Stimulated activated CD4-positive, alpha-beta T cell treated with anti-CD3 and anti-CD28 coated beads, TNF-alpha, amount 100 ng/mL, for 4 hours (primary cell): ENCODE measurements around the gene IQGAP1.

ENCODE experiments used
- DNase-seq, 3 experiments: peaks; one replicate each; pipeline ENCODE4 v3.0.0-alpha.2; 2020; ENCODE audit warnings: low read depth in 3 of 3

IQGAP1 gene

DNA sequence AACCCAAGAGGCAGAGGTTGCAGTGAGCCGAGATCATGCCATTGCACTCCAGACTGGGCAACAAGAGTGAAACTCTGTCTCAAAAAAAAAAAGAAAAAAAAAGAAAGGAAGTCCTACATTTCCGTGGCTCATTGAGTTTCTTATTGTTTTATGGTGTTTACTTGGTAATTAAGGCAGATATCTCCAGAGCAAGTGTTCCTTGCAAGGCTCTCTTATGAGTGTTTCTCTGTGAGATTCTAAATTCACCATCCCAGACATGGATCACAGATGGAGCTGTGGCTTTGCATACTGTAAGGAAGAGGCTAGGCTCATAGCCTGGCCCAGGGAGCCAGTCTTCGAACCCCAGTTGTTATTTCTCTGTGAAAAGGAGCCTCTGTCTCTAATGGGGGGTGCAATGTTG lies 53.0 kb downstream of the IQGAP1 start:
- DNase-seq: no peak

DNA sequence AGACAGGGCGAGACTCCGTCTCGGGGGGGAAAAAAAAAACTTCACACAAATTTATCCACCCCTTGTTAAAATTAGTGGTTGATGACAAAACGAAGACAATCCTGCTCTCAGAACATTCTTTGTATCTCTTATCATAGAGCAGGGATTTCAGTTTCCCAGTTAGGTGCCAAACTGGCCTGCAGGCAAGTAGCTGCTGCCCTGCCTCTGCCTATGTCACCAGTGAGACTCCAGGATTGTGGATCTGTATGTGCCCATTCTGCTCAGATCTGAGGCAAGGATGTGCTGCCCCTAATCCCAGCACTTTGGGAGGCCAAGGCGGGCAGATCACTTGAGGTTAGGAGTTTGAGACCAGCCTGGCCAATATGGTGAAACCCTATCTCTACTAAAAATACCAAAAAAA lies 54.4 kb downstream of the IQGAP1 start:
- DNase-seq: no peak

DNA sequence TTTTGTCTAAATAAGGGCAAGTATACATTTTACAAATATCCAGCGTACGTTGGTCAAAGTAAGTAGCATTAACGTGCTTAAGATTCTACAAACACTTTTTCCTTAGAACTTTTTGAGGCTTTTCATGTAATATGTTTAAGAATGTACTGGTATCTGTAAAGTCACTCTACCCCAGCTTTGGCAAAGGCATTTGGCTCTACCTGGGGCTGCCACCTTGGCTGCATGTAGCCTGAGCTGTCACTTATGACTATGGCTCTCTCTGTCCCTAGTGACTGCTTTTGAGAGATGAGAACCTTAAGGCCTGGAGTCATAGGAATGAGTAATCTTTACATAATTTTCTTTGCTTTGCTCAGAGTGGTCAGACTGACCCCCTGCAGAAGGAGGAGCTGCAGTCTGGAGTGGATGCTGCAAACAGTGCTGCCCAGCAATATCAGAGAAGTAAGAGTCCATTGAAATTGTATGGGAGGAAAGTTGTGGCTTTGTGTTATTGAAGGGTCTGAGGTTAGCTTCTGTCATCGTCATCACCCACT lies 61.2 kb downstream of the IQGAP1 start:
- DNase-seq: no peak

DNA sequence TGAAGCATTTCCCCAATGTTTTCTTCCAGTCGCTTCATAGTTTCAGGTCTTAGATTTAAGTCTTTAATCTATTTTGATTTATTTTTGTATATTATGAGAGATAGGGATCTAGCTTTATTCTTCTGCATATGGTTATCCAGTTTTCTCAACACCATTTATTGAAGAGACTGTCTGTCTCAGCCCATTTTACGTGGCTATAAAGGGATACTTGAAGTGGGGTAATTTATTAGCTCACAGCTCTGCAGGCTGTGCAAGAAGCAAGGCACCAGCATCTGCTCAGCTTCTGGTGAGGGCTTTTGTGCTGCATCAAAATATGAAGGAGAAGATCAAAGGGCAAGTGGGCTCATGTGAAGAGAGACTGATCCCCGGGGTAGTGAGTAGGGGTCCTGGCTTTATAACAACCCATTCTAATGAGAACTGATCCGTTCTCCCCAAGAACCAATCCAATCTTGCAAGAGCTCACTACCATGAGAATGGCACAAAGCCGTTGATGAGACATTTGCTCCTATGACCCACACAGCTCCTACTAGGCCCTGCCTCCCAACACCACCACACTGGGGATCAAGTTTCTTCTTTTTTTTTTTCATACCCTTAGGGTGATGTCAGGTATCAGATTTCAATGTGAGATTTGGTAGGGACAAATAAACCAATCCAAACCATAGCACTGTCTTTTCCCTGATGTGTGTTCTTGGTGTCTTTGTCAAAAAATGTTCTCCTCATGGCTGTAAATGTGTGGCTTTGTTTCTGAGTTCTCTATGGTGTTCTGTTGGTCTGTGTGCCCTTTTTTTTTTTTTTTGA lies 63.2 kb downstream of the IQGAP1 start:
- no peak for DNase-seq

- no peak for DNase-seq
Measured at GRCh38 chr15:90456236-90456635, 68.2 kb downstream of the IQGAP1 start.

DNA sequence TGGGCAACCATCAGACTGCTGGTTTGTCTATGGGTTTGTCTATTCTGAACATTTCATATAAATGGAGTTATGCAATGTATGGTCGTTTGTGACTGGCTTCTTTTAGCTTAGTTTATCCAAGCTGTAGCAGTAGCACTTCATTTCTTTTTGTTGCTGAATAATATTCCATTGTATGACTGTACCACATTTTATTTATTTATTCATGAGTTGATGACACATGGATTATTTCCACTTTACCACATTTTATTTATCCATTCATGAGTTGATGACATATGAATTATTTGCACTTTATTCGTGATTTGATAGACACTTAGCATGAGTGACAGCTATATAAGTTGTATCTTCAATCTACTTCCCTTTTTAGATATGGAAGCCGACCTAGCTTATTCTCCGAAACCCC lies 70.0 kb downstream of the IQGAP1 start:
- DNase-seq: no peak

GRCh38 chr15:90459368-90459767 lies 71.3 kb downstream of the IQGAP1 start:
- DNase-seq: no peak

- no peak for DNase-seq
Measured at GRCh38 chr15:90460142-90460824, 72.2 kb downstream of the IQGAP1 start.

DNA sequence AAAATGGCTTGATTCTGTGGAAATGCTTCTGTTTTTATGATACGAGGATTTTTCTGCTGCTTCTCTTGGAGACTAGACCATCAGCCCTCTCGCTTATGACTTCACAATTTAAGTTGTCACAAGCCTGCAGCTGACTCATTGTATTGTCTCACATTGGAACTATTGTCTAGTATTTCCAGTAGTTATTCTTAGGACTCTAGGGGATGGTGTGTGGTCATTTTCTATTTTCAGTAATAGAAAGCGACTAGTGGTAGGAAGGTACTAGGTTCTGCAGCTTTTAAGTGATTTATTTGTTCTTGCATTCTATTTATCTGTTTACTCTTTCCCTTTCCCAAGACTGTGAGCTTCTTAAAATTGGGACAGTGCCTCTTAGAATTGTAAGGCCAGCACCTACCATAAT lies 75.3 kb downstream of the IQGAP1 start:
- DNase-seq: no peak

DNA sequence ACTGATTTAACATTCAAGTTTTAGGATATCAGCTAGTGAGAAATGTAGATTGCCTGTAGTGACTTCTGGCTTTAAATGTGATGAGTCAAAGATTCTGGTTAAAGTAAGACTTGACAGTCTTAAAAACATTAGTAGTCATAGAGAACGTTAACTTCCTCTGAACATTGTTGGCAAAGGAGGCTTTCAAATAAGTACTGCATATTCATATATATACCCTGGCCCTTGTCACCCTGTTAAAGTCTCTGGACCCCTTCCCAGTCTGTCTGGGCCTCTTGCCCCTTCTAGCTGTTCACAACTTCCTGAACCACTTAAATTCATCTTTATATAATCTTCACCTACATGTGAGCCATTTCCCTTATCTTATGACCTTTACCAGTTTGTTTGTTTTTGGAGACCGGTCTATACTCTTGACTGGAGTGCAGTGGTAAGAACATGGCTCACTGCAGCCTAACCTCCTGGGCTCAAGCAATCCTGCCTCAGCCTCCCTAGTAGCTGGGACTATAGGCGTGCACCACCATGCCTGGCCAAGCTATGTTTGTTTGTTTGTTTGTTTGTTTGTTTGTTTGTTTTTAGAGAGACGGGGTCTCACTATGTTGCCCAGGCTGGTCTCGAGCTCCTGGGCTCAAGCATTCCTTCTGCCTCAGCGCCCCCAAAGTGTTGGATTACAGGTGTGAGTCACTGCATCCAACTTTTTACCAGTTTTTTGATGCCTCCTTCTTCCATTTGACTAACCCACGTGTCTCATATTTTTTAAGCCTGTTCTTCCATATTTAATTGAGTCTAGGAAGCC lies 77.3 kb downstream of the IQGAP1 start:
- DNase-seq: no peak

- DNase-seq: no peak
Measured at GRCh38 chr15:90465930-90466567, 78.0 kb downstream of the IQGAP1 start.

GRCh38 chr15:90469723-90470122 lies 81.7 kb downstream of the IQGAP1 start:
- DNase-seq: no peak

GRCh38 chr15:90470453-90470852 lies 82.4 kb downstream of the IQGAP1 start:
- no peak for DNase-seq

- DNase-seq: no peak
Measured at GRCh38 chr15:90471126-90471525, 83.1 kb downstream of the IQGAP1 start.

- no peak for DNase-seq
Measured at GRCh38 chr15:90471769-90472168, 83.7 kb downstream of the IQGAP1 start.

- no peak for DNase-seq
Measured at GRCh38 chr15:90478846-90479481, 90.9 kb downstream of the IQGAP1 start.

DNA sequence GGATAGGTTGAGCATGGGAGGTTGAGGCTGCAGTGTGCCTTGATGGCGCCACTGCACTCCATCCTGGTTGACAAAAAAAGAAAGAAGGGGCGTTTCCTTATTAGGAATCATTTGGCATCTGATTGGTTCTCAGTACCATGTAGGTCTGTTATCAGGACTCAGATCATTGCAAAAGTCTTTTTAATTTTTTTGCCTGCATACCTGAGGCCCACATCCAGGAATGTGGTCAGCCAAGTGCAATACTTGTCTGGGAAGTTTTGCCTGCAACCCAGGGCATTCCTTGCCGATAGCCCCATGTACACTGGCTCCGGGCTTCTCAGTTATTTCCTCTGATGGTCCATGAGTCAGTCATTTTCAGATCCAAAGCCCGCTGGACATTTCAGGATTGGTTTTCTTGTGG lies 91.6 kb downstream of the IQGAP1 start:
- no peak for DNase-seq

DNA sequence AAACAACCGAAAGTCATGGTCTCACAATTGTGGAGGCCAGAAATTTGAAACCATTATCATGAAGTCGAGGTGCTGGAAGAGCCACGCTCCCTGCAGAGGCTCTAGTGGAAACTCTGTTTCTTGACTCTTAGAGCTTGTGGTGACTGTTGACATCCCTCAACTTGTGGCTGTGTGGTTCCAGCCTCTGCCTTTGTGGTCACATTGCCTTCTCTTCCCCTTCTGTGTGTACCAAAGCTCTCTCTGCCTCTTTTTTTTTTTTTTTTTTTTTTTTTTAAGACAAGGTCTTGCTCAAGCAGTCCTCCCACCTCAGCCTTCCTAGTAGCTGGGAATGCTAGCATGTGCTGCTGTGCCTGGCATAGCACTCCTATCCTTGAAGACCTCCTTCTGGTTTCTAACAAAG lies 93.0 kb downstream of the IQGAP1 start:
- DNase-seq: no peak

- DNase-seq: peak in 2 of 3 experiments; percentile 10 to 34
Measured at GRCh38 chr15:90482124-90483011, 94.3 kb downstream of the IQGAP1 start.

GRCh38 chr15:90483012-90483307 lies 94.9 kb downstream of the IQGAP1 start:
- no peak for DNase-seq

DNA sequence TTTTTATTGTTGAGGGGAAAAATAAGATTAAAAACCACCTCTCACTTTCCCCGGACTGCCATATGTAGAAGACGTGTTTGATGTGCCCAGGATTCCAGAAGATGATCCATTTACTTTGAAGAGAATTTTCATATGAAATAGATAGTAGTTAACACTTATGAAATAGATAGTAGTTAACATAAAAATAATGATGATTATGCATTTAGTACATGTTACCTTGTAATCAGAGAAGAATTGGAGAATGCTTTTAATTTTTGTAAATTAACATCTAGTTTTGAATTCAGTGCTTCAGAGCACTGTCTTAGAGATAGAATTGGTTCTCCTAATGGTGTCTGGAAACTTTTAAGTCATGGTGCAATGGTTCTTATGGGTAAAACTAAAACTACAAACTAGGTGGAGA lies 95.6 kb downstream of the IQGAP1 start:
- no peak for DNase-seq
